ENCODE measurements around the gene HERC4.
A peak's percentile ranks its signal among the peaks of the same experiment; 100 is the strongest.
"Not testable (repeated sequence)": the region's sequence is repeated elsewhere in the genome, so short reads cannot be mapped to it uniquely, and the experiment has no call there.

The HERC4 gene

DNA sequence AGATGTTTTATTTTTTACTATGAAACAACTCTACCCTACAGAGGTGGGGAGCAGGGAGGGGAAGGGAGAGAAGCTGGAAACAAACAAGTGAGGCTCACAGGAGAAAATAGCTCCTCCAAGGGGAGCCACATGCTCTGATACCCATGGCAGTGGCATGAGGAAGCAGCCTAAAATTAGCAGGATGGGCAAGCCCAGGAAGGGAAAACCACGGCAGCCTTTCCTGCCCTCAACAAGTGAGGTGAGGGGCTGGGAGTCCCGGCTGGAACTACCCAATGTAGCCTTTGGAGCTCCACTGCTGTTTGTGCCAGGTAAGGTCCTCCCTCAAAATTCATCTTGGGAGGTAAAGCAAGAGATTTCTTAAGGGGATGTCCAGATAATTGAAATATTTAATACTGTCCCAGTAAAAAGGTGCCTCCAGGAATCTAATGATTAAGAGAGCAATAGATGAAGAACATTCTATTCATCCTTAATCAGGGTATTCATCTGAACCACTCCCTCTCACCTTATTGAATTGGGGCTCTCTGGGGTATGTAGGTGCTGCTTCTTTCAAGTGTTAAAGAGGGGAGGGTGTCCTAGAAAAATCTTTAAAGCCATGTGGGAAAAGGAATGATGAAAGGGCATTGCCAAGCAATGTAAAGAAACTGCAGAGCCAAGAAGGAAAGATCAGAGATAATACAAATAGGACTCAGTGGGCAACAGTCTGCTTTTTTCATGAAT lies 12.8 kb upstream of the HERC4 start:
- no peak for DNase-seq

DNA sequence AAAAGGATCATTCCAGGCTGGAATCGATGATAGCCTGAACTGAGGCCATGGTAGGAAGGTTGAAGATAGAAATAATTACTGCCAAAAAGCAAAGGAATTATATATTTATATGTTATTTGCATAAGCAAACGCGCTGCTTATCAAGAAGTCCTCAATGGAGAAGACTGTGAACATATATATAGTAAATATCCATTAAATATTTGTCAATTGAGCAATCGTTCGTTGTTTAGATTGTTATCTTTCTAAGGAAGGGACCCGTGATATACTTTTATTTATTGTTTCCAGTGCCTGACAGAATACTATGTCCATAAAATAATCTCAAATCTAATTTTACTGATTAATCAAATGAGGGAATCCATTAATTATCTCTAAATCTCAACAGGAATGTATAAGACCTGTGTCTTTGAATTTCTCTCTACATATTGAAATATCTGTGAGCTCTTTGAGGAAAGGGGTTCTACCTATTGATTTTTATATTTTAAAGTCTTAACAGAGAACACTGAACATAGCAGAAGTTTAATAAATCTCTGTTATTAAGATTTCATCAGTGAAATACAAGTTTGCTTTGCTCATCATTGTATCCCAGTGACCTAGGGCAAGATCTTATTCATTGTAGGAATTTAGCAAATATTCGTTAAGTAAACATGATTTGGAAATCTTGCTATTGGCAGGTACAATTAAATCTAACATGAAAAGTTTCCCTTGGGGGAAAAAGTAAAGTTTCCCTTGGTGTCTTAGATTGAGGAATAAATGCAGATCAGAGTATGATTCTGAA lies 12.0 kb upstream of the HERC4 start:
- no peak for DNase-seq

DNA sequence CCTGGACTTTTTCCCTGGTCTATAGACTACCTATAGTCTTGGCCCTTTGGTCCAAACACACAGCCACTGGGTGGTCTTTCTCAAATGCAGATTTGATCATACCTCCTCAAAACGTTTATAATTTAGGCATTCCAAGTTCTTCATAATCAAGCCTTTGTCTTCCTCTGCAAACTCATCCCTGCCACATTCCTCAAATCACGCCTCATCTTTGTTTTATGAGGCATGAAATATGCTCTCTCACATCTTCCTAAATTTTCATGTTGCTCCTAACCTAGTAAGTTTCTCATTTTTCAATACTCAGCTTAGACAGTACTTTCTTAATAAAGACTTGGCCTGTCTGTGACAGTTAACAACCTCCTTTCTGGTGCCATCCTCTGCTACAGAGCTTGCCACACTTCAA lies 10.9 kb upstream of the HERC4 start:
- DNase-seq: no peak

DNA sequence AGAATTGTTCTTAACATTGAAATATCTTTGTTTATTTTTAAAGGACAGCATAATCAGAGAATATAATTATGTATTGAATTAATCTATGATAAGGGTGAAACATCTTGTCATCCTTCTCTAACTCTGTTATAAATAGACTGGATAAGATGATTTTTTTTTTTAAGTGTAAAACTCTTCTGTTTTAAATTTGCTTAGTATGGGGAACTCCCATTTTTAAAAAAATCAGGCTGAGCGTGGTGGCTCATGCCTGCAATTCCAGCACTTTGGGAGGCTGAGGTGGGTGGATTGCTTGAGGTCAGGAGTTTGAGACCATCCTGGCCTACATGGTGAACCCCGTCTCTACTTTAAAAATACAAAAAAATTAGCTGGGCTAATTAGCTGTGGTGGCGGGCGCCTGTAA lies 9.4 kb upstream of the HERC4 start:
- DNase-seq: no peak

DNA sequence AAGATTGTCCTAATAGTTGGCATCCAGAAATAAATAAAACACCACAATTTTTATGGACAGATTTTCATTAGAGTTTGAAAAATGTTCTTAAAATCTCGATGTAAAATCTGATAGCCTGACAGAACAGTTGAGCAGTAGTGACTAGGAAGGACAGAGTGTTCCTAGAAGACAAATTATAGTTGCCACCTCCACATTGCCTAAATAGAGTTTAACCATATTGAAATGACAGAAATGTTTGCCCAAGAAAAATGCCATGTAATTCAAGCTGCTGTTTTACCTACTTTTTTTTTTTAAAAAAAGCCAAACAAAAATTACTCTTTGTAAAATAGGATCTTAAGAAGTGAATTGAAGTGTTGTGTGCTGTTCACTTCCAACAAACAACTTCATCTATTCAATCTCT lies 8.9 kb upstream of the HERC4 start:
- no peak for DNase-seq

DNA sequence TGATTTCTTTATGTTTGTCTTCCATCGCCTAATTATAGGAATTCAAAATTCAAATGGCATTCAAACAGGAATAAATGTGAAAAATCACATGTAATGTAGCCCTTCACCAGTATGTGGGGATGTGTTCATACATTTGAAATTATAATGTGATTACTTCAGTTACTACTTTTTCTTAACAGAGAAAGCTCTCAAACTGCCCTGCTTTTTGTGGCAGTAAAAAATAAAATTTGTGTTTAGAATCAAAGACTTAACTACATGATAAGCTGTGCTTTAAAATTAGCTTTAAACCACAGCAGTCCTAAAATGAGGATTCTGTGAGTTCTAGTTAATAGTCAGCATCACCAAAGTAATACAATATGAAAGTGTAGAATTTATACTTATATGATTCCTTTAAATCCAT lies 7.8 kb upstream of the HERC4 start:
- DNase-seq: no peak

DNA sequence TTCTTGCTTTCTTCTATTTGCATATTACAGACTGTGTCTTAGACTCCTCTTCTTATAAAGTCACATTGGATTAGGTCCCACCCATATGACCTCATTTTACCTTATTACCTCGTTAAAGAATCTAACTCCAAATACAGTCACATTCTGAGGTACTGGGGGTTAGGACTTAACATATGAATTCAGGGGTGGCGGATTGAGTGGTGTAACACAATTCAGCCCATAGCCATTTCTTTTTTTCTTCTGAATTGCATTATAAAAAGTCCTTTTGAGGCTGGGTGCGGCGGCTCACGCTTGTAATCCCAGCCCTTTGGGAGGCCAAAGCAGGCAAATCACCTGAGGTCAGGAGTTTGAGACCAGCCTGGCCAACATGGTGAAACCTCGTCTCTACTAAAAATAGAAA lies 6.8 kb upstream of the HERC4 start:
- DNase-seq: no peak

DNA sequence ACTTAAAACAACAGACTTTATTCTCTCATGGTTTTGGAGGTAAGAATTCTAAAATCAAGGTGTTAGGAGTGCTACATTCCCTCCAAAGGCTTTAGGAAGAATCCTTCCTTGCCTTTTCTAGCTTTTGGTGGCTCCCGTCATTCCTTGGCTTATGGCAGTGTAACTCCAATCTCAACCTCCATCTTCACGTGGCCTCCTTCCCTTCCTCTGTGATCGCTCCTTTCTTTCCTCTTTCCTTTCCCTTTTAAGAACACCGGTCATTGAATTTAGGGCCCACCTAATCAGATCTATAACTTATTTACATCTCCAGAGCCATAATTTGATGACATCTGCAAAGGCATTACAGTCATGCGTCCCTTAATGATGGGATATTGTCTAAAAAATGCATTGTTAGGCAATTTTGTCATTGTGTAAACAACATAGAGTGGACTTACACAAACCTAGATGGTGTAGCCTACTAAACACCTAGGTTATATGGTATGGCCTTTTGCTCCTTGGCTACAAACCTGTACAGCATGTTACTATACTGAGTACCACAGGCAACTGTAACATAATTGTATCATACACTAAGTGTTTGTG lies 5.9 kb upstream of the HERC4 start:
- no peak for DNase-seq

DNA sequence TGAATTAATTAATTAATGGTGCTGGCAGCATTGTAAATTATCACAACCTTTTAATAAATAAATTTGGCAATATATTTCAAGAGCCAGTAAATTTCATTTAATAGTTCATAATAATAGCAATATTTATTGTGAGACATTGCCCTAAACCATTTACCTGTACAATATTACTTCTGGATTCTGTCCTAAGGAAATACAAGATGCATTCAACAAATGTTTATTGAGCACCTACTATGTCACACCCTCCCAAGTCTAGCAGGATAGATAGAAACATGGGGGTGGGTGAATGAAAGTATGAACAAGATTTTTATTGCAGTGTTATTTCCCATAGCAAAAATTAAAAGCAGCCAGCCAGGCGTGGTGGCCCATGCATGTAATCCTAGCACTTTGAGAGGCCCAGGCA lies 4.4 kb upstream of the HERC4 start:
- DNase-seq: no peak

DNA sequence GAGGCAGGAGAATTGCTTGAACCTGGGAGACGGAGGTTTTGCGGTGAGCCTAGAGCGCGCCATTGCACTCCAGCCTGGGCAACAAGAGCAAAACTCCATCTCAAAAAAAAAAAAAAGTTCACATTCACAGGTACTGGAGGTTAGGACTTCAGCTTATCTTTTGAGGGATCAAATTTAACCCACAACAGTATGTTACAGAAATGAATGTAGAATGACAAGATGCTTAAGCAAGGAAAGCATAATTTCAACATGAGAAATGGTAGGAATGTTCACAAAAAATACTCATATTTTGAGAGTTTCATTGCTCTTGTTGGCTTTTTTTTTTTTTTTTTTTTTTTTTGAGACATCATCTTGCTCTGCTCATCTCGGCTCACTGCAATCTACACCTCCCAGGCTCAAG lies 1.9 kb upstream of the HERC4 start:
- DNase-seq: no peak

DNA sequence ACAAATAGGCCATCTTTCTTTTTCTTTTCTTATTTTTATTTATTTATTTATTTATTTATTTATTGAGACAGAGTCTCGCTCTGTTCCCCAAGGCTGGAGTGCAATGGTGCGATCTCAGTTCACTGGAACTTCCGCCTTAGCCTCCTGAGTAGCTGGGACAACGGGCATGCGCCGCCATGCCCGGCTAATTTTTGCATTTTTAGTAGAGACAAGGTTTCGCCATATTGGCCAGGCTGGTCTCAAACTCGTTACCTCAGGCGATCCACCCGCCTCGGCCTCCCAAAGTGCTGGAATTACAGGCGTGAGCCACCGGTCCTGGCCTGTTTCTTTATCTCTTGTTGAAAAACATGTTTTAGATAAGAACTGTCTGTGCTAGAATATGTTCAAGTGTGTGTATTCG lies 998 bp upstream of the HERC4 start:
- not testable (repeated sequence) for DNase-seq

DNA sequence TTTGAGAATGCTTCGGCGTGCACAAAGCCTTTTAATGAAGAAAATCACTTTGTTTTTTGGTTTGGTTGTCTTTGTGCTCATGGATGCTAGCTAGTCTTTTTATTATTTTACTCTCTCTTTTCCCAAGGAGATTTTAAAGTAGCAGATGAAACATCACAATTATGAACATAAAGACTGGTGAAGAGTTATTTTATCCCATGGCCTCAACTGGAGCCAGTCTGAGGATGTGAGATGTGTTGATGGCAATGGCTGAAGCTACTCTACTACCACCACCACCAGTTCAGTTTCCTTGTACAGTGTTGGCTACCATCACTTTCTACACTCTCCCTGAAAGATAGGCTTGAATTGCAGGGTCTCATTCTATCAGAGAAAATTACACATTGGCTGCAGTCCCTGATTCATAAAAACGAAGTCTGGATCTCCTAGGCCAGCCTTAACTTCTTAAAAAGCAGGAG lies 494 bp upstream of the HERC4 start:
- peak; percentile 7 for DNase-seq

DNA sequence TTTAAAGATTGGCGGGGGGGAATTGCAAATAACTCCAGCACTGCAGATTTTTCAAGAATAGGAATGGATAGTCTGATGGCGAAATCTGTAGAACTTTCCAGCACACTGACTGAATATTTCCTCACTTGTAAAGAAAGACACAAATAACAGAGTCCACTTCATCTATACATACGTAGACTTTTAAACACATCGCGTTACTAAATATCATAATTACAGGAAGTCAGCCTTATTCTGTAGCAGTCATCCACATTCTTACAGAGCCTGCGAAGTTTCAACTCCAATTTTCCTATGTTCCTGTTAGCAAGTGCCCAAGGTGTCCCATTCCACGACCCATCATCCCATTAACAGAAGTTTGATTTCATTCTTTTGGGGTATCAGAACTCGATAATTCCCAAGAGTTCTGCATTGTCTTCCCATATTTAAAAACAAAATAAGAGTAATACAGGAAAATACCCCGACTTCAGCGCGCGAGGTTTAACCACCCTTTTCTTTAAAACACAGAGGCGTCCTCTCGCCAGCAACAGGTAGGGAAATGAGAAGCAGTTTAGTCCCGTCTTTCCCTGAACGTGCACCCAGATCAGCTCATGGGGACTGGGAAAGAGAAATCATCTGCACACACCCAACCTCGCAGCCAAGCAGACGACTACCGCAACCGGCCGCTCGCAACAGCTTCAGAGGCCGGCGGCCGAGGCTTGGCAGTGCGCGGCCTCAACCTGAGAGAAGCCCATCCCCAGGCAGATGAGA lies 880 bp downstream of the HERC4 start:
- no peak for DNase-seq

DNA sequence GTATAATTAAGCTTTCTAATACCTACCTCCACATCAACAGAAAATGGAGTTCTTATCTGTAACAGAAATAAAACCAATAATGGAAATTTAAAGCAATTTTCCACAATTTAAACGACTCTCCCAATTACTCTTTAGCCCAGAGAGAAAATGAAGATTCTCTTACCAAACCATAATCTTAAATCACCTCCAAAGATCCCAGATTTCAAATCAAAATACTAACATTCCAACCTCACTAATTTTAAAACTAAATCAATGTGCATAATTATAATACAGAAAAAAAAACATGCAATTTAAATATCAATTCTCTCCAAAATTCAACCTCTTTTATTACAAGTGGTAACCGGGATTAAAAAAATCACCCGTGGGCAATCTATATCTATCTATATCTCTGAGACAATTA lies 1.5 kb downstream of the HERC4 start:
- no peak for DNase-seq

DNA sequence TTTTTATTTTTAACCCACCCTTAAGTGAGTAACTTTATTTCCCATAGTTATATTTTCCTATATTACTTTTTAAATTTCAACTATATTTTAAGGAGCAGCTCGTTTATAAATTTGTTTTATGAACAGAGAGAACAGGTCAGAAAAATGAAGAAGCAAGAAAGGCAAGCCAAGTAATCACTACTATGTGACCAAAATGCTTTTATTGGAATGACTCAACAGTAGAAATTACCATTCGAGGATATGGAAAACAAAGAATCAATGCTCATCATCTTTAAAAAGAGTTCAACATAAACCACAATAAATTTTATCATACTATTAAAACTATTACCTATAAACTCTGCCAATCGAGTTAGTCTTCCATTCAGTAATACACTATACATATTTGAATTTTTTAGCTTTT lies 7.6 kb downstream of the HERC4 start:
- DNase-seq: no peak

DNA sequence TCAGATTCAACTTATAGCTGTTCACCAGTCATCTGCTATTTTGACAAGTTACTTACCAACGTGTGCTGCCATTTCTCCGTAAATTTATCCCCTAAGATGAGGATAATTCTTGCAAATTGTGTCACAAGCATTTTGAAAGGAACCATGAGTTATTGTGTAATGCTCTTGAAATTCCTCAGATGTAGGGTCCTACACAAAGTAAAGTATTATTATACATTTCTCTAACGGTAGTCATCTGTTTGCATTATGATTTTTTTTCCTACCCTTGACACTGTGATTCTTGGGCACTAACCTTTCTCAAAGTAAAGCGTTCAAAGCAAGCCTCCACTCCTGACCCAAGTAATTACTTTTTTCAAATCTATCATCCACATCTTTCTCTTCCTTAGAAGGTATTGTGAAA lies 8.1 kb downstream of the HERC4 start:
- no peak for DNase-seq

DNA sequence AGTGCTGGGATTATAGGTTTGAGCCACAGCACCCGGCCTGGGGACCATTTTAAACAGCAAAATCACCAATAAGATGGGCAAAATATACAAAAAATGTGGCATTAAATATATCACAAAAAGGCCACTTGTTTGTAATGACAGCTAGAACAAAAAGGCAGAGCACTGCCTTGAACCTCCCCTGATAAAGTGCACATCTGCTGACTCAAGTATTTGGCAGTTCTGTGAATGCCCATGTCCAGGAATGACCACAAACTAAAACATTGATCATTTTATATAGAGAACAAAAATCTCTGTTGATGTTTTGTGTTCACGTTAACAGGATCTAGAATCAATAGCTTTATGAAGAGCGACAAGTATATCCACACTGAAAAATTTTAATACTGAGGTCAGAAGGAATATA lies 21.5 kb downstream of the HERC4 start:
- DNase-seq: no peak

DNA sequence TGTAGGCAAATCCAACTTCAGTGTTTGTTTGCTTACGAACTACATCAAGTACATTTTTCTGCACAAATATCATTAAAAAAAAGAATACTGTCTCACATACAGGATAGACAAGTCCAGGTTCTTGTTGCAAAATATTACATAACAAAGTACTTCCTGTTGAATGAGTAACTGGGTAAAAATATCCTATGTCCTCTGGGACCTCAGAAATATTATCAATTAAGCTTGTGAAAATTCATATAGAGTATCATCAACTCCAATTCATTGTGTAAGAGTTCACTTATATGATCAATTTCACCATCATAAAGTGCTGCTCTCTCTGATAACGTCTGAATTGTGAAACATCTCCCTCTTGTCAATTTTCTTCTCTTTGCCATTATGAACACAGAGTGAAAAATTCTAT lies 22.6 kb downstream of the HERC4 start:
- DNase-seq: no peak

DNA sequence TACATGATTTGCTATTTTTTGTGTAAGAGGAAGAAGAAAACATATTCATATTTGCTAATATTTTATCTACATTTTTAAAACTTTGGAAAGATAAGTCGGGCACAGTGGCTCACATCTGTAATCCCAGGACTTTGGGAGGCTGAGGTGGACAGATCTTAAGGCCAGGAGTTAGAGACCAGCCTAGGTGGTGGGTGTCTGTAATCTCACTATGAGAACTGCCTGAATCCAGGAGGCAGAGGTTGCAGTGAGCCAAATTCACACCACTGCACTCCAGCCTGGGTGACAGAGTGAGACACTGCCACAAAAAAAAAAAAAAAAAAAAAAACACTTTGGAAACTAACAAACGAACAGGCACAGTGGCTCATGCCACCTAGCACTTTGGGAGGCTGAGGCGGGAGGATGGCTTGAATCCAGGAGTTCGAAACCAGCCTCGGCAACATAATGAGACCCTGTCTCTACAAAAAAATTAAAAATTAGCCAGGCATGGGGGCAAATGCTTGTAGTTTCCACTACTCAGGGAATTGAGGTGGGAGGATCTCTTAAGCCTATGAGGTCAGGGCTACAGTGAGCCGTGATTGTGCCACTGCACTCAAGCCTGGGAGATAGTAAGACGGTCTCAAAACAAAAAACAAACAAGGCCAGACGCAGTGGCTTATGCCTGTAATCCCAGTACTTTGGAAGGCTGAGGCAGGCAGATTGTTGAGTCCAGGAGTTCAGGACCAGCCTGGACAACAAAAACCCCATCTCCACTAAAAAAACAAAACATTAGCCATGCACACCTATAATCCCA lies 25.6 kb downstream of the HERC4 start:
- DNase-seq: no peak

DNA sequence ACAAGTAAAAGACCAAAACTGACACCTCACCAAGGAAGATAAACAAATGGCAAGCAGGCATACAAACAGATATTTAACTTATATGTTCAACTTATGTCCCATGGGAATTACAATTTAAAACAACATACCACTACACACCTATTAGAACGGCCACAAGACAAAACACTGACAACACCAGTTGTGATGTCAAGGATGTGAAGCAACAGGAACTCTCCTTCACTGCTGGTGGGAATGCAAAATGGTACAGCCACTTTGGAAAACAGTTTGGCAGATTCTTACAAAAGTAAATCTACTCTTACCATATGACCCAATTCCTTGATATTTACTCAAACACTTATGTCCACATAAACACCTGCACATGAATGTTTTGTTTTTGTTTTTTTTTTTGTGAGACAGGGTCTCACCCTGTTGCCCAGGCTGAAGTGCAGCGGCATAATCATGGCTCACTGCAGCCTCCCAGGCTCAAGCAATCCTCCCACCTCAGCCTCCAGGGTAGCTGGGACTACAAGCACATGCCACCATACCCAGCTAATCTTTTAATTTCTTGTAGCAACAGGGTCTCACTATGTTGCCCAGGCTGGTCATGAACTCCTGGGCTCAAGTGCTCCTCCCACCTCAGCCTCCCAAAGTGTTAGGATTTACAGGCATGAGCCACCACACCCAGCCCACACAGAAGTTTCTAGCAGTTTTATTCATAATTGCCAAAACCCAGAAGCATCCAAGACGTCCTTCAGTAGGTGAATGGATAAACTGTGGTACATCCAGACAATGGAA lies 27.3 kb downstream of the HERC4 start:
- no peak for DNase-seq

DNA sequence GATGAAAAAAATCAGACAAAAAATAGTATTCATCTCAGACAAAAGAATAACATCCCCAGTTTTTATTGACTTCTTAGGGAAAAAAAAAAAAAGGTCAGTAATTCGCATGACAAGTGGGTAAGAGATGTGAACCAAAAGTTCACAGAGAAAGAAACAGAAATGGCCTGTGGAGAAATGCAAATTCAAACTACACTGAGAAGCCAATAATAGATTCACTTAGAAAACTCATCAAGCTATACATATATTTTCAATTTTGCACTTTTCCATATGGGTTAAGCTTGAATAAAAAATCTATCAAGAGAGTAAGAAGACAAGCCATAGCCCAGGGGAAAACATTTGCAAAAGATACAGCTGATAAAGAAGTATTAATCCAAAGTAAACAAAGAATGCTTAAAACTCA lies 28.0 kb downstream of the HERC4 start:
- no peak for DNase-seq

DNA sequence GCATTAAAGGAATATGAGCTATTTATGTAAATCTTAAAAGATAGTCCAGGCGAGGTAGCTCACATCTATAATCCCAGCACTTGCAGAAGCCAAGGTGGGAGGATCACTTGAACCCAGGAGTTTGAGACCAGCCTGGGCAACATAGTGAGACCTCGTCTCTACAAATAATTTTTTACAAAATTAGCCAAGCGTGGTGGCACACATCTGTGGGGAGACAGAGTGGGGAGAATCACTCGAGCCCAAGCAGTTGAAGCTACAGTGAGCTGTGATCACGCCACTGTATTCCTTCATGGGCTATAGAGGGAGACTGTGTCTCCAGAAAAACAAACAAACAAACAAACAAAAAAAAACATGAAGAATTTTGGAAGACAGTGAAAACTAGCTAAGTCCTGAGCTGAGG lies 28.4 kb downstream of the HERC4 start:
- DNase-seq: no peak

Data from NCI-H2029 treated with DMSO at 0.1 percent for 48 hours (cell line).